H1 (cell line): ENCODE data around the gene BAIAP2L2.

Source experiments
- BACH1 ChIP-seq: IDR thresholded peaks from 2 replicates; pipeline ENCODE4 v1.6.1; 2012; ENCODE audit warnings: low read length, improper control_type of control experiment
- CEBPB ChIP-seq: IDR thresholded peaks from 2 replicates; pipeline ENCODE4 v1.6.1; 2012; ENCODE audit warnings: low read depth, low read length
- CHD1 ChIP-seq: IDR thresholded peaks from 2 replicates; pipeline ENCODE4 v1.6.1; 2012; ENCODE audit warnings: low read depth, low read length, improper control_type of control experiment
- CTCF ChIP-seq, 3 experiments: IDR thresholded peaks; 1 replicate in 2 of 3; 2 replicates in 1 of 3; pipeline versions ENCODE4 v1.5.1 to v1.6.1; 2011; ENCODE audit warnings: low read length in 3 of 3, mild to moderate bottlenecking in 3 of 3, inconsistent platforms in 2 of 3, low read depth in 1 of 3, moderate library complexity in 1 of 3; ENCODE audit not compliant: insufficient read depth in 1 of 3; ENCODE audit errors: control extremely low read depth in 1 of 3
- MAFK ChIP-seq: IDR thresholded peaks from 2 replicates; pipeline ENCODE4 v1.6.1; 2012; ENCODE audit warnings: low read depth, mild to moderate bottlenecking, improper control_type of control experiment, low read length
- MAX ChIP-seq: IDR thresholded peaks from 2 replicates; pipeline ENCODE4 v1.6.1; 2012; ENCODE audit warnings: inconsistent platforms
- POLR2A ChIP-seq, 2 experiments: IDR thresholded peaks; 1 replicate in 1 of 2; 2 replicates in 1 of 2; pipeline ENCODE4 v1.6.1; 2011; ENCODE audit warnings: low read depth in 2 of 2, low read length in 2 of 2, mild to moderate bottlenecking in 2 of 2; ENCODE audit errors: control extremely low read depth in 1 of 2
- SAP30 ChIP-seq: fragments of 300-600 bp; sonication (generic); IDR thresholded peaks from 2 replicates; pipeline ENCODE4 v1.7.1; 2012; ENCODE audit warnings: low read length, moderate library complexity, mild to moderate bottlenecking, inconsistent platforms; ENCODE audit not compliant: insufficient read depth, insufficient replicate concordance
- SIRT6 ChIP-seq: IDR thresholded peaks from one replicate; pipeline ENCODE4 v1.7.1; 2012; ENCODE audit warnings: low read length, inconsistent platforms

GRCh38 chr22:38079804-38080203 is 30.7 kb downstream of the BAIAP2L2 start:
- no peak for TF ChIP-seq CEBPB
- no peak for TF ChIP-seq CTCF (IDR thresholded peaks at IDR 0.05; ENCODE audit: control extremely low read depth in 1 of 3, insufficient read depth in 1 of 3, low read depth in 1 of 3, low read length in 3 of 3)
- TF ChIP-seq SAP30 = no peak
- no peak for TF ChIP-seq SIRT6
- TF ChIP-seq BACH1 = no peak
- TF ChIP-seq POLR2A (IDR thresholded peaks at IDR 0.05; ENCODE audit: control extremely low read depth in 1 of 2, low read depth in 2 of 2, low read length in 2 of 2) = no peak
- TF ChIP-seq MAFK = no peak
- no peak for TF ChIP-seq CHD1
- no peak for TF ChIP-seq MAX
